Stimulated activated CD4-positive, alpha-beta T cell treated with anti-CD3 and anti-CD28 coated beads, Interleukin-4, amount 100 ng/mL, for 1 hour (primary cell): ENCODE data around the gene ARGLU1.

Source experiments
- DNase-seq: peaks from one replicate; pipeline ENCODE4 v3.0.0-alpha.2; 2020

Gene ARGLU1

DNA sequence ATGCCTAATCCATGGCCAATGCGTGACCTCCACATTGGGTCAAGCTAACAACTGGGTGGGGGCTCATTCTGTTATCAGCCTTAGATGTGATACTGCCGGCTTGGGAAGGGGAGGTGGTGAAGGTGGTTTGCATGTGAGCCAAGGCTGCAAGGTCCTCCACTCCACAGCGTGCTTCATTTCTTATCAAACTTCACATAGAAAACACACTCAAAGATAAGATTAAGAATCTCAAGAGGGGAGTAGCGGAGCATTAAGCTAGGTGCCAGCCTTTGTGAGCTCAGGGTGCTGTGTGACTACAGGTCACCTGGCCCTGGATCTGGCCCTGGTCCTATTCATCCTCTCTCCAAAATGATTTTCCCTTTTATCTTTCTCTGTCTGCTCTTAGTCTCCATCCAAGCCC lies 13.3 kb upstream of the ARGLU1 start:
- DNase-seq, result no peak

DNA sequence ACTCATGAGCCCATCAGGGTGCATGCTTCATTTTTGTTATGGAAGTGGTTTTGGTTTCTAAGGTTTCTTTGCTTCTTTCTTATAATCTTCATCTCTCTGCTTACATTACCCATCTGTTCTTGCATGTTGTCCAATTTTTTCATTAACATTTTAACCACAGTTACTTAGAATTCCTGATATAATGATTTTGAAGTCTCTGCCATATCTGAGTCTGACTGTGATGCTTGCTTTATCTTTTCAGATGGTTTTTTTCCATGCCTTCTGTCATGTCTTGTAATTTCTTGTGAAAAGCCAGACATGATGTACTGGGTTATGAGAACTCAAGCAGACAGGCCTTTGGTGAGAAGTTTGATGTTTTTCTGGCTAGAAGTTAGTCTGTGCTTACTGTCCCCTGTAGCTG lies 8.0 kb upstream of the ARGLU1 start:
- DNase-seq, result no peak

DNA sequence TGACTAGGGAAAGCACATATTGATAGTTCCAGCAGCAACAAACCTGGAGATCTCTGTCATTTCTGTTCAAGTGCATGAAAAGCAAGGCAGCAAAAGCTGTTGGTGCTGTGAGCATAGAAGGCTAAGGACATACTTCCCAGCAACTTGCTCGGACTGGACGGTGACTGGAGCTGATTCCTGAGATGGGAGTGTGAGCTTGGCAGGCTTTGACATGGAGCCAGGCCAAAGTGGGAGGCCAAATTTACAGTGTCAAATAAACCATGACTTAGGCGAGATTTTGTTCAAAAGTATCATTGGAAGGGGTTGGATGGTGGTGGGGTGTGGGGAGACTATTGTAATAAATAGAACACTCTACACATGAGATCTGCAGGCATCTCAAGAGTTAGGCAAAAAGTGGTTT lies 5.9 kb upstream of the ARGLU1 start:
- no peak for DNase-seq

- no peak for DNase-seq
These were observed 5.4 kb upstream of the ARGLU1 start for GRCh38 chr13:106573284-106573846.

DNA sequence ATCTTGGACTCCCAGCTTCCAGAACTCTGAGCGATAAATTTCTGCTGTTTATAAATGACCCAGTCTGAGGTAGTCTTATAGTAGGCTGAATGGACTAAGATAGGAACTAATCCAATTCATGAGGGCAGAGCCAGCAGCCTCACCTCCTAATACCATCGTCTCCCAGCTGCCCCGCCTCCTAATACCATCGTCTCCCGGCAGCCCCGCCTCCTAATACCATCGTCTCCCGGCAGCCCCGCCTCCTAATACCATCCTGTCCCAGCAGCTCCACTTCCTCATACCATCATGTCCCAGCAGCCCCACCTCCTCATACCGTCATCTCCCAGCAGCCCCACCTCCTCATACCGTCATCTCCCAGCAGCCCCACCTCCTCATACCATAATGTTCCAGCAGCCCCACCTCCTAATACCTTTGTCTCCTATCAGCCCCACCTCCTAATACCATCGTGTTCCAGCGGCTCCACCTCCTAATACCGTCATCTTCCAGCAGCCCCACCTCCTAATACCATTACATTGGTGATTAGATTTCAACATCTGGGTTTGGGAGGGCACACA lies 2.4 kb upstream of the ARGLU1 start:
- peak; percentile 65 for DNase-seq

DNA sequence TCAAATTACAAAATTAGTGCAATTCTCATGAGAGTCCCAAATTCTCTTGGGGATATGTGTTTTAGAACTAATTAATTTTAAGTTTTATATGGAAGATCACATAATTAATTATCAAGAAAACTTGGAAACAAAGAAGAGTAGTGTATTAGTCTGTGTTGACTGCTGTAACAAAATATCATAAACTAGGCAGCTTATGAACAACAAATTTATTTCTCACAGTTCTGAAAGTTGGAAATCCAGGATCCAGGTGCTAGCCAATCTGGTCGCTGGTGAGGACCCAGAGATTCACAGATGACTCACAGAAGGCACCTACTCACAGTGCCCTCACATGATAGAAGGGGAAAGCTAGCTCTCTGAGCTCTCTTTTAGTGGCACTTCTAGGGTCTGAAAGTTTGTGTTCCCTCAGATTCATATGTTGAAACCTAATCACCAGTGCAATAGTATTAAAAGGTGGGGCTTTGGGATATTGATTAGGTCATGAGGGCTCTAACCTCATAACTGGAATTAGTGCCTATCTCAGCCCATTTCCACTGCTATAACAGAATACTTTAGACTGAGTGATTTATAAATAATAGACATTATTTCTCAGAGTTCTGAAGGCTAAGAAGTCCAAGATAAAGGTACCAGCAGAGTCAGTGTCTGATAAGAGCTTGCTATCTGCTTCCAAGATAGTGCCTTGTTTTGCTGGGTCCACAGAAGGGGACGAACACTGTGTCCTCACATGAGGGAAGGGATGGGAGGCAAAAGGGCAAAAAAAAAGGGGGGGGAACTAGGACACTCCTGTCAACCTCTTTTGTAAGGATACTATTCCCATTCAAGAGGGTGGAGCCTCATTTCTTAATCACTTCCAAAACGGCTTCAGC lies 1.5 kb upstream of the ARGLU1 start:
- DNase-seq, result no peak

- DNase-seq, result no peak
These were observed 514 bp upstream of the ARGLU1 start for GRCh38 chr13:106568299-106569003.

DNA sequence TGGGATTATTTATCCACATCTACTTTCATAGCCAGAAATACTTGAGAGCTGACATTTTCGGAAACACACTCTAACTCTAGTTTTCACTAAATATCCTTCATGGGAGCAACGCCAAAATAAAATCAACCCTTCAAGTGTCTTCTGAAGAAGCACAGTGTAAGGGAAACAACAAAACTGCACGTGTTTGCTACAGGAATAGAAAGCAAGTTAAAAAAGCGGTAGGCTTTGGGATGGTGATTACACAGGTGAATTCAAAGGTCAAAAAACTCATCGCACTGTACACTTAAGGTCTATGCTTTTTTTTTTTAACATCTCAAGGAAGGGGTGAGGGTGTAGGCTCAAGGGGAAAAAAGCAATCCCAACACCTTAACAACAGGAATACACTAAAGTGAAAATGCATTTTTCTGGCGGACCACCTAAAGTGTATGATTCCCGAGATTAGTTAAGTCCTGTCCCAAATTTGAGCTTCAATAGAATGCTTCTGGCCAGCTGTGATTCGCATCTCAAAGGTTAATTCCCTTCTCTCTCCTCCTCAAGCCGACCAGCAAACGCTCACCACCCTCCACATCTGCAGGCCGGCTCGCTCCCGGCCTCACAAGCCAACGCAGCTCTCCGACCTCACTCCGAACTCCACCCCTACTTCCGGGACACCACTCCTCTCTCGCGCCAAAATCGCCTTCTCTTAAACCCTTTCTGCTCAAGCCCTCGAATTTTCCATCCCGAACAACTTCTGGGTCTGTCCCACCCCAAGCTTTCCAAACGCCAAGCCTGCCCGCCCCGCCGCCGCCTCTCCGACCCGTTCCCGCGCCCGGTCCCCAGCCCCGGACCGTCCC lies 1.1 kb downstream of the ARGLU1 start:
- DNase-seq, result no peak

DNA sequence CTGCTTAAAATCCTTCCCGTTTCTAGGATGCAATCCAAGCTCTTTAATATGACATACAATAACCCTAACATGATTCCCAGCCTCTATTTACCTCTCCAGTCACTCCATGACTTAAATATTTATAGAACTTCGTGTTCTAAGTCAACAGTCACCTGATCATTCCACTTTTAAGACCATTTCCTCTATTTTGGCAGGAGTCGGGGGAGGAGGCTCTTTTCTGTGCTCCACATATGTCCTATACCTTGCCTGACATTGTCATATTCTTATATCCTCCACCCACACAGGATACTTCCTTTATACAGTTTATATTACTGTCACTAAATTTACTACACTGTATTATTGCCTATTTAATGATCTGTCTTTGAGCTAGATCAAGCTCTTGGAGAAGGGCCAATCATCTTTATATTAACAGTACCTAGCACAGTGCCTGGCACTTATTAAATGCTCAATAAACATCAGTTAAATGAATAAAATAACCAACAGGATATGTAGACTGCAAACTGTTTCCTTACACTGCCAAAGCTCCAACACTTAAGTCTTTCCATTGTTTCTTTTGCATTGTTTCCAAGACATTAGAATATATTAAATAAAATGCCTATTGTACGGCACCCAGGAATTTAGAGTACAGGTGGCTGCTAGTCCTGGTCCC lies 2.7 kb downstream of the ARGLU1 start:
- no peak for DNase-seq

DNA sequence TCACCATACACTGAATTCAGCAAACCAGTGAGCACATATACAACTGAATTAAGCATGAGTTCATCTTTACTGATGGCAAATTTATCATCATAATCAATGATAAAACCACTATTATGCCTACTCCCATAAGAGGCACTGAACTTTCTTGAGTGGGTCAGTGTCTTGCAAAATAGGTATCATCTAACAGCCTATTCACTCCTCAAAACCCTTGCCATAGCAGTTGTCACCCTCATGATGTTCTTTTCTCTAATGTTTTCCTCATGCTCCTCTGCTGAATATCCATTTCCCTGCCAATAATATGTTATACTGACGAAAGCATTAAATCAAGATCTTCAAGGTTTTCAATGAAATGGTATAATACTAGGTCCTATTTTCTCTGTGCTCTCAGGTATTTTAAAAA lies 5.6 kb downstream of the ARGLU1 start:
- DNase-seq, result no peak

DNA sequence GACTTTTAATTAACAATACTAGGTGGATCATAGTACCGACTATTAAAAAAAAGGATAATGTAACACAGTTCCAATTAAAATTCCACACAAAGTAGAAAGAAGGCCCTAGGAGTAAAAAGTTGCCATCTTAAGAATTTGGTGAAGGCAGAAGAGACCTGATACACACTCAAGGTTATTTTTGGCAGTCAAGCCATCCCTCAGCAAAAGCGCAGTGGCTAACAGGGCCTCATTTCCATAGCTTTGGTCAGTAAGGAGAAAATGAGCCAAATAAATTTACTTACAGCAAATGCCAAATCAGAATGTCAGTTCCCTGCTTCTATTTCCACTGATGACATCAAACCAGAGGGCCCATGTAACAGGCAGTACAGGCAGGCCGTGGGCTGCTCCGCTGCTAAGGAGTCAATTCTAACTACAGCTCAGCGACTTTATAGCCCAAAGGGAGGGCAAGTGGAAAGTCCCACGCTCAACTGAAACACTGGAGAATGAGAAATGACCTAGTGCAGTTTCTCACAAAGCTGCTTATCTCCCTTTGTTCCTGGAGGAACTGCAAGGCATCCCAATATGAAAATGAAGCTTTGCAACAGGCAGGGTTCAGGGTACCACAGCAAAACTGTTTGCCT lies 6.3 kb downstream of the ARGLU1 start:
- DNase-seq, result peak; percentile 33

GRCh38 chr13:106560821-106561220 lies 7.1 kb downstream of the ARGLU1 start:
- DNase-seq, result no peak

- no peak for DNase-seq
These were observed 9.4 kb downstream of the ARGLU1 start for GRCh38 chr13:106558527-106558926.

- DNase-seq, result no peak
These were observed 12.2 kb downstream of the ARGLU1 start for GRCh38 chr13:106555631-106556328.

DNA sequence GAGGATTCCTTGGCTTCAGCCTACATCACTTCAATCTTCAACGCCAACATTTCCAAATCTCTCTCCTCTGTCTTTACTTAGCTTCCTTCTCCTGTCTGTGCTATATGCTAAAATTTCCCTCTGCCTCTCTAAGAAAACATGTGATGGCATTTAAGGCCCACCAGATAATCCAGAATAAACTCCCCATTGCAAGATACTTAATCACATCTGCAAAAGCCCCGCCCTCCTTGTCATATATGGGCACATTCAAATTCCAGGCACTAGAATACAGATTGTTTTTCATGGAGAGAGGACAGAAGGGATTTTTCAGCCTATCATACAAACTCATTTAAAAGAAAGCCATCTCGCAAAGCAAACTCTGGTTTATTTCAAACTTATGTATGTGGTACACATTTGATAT lies 16.2 kb downstream of the ARGLU1 start:
- DNase-seq, result no peak

GRCh38 chr13:106551350-106551749 lies 16.6 kb downstream of the ARGLU1 start:
- DNase-seq, result no peak

DNA sequence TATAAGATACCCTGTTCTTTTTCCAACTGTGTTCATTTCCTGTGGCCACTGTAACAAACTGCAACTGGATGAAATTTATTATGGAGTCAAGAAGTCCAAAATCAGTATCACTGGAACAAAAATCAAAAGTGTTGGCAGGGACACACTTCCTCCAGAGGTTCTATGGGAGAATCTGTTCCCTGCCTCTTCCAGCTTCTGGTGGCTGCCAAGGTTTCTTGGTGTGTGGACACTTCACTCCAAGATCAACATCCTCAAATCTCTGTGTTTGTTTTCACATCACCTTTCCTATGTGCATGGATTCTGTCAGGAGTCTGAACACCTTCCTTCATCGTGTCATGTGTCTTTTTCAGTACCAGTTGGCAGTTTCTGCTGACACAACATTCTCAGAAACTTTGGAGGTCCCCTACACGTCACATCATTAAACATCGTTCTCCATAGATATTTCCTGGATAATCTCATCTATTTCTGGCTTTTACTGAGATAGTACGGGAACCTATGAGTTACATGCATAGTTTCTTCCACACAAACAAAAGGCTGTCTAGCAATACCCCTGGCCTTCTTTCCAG lies 17.3 kb downstream of the ARGLU1 start:
- DNase-seq, result no peak

DNA sequence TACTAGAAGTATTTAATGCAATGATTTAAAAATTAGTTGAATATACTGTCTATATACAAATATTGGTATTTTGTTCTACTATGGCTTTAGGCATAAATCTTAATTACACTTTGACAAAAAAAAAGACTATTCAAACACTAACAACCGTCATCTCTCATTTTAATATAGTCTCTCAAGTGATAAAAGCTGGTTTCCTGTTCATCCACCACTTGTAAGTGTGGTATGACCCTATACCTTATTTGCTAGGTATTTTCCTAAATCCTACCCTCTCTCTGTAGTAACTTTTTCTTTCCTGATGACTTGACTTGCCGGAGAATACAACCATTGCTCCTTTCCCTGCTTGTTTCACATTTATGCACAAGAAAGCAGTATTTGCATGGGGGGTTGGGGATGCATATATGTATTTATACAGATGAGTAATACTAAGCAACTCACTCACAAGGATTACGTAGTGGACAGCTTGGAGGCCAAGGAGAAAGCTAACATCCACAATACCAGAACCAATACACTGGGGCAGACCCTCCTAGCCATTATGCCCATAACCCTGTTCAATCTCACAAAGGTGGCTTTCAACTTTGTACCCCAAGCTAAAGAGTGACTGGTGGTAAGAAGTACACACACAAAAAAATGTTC lies 19.8 kb downstream of the ARGLU1 start:
- no peak for DNase-seq

DNA sequence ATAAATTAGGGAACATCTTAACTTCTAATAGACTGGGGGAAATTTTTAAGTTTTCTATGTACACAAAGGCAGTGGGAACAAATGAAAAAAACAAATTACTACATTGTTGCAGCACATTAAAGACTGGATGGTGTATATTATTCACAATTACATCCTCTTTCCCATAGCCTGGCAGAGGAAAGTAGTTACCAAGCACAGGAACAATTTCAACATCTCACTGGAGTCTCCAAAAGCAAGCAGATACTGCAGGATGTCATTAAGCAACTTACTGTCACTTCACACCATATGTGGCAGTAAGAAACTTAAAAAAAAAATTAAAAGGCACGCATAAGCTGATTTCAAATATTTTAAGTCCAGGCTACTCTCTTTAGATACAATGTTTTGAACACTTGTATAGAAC lies 26.1 kb downstream of the ARGLU1 start:
- no peak for DNase-seq

DNA sequence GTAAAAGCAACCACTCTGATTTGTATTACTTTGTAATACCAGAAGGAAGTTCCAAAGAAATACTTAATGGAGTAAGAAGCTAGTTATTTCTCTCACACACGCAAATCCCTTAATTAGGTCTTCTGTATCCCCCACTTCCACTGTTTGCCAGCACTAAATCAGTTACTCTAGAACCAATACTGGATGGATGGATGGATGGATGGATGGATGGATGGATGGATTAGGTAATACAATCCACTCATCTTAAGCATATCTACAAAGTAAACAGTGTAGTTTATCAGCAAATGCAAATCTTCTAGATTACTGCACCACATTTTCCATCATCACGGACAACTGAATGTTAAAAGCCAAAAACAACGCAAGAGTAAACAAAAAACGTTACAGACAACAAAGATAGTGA lies 27.3 kb downstream of the ARGLU1 start:
- no peak for DNase-seq
